Keratinocyte (primary cell): ENCODE data around the gene NRF1. TPM values are rescaled to one million over a fixed set of nuclear protein-coding genes. Genes with fewer than 3 reads are reported as not detected.

Source experiments
- DNase-seq: peaks from one replicate; pipeline ENCODE4 v3.0.0-alpha.2; 2011; ENCODE audit warnings: low read depth, missing footprints, low spot score
- FAIRE-seq: peaks from 2 replicates; lab custom pipeline; 2011; peaks lifted over from hg19 to GRCh38; lab: Jason Lieb, UNC
- H2AFZ ChIP-seq: 2 replicates; pipeline ENCODE4 v1.6.0; 2012; ENCODE audit warnings: low read length, control low read depth, inconsistent platforms; ENCODE audit not compliant: control insufficient read depth
- H3K27ac ChIP-seq: 2 replicates; pipeline ENCODE4 v1.5.1; 2011; ENCODE audit warnings: low read length; ENCODE audit not compliant: control insufficient read depth, insufficient read depth
- H3K27me3 ChIP-seq: 3 replicates; pipeline ENCODE4 v1.6.0; 2011; ENCODE audit warnings: low read length; ENCODE audit not compliant: control insufficient read depth, insufficient read depth; ENCODE audit errors: extremely low read depth
- H3K36me3 ChIP-seq, 2 experiments: 2 replicates in 1 of 2; 3 replicates in 1 of 2; pipeline ENCODE4 v1.5.1; 2011; ENCODE audit warnings: low read length in 2 of 2, mild to moderate bottlenecking in 1 of 2; ENCODE audit not compliant: control insufficient read depth in 2 of 2, insufficient read depth in 2 of 2; ENCODE audit errors: extremely low read depth in 1 of 2
- H3K4me1 ChIP-seq: 3 replicates; pipeline ENCODE4 v1.5.1; 2011; ENCODE audit warnings: low read length; ENCODE audit not compliant: control insufficient read depth, insufficient read depth; ENCODE audit errors: extremely low read depth
- H3K4me2 ChIP-seq: 3 replicates; pipeline ENCODE4 v1.6.0; 2011; ENCODE audit warnings: low read depth, low read length; ENCODE audit not compliant: control insufficient read depth, insufficient read depth; ENCODE audit errors: extremely low read depth
- H3K4me3 ChIP-seq, 3 experiments: fragments of 200-600 bp in 1 of 3; sonication (generic) in 1 of 3; 2 replicates in 2 of 3; 3 replicates in 1 of 3; pipeline ENCODE4 v1.5.1; 2011 to 2016; ENCODE audit warnings: low read length in 3 of 3, mild to moderate bottlenecking in 3 of 3, control low read depth in 2 of 3, inconsistent platforms in 1 of 3, low read depth in 1 of 3, mixed read lengths in 1 of 3, mixed run types in 1 of 3, moderate library complexity in 1 of 3; ENCODE audit not compliant: control insufficient read depth in 2 of 3, insufficient read depth in 2 of 3; ENCODE audit errors: extremely low read depth in 1 of 3
- H3K79me2 ChIP-seq: 2 replicates; pipeline ENCODE4 v1.6.0; 2012; ENCODE audit warnings: low read length; ENCODE audit not compliant: control insufficient read depth, insufficient read depth
- H3K9ac ChIP-seq: 3 replicates; pipeline ENCODE4 v1.6.0; 2011; ENCODE audit warnings: low read length; ENCODE audit not compliant: control insufficient read depth, insufficient read depth; ENCODE audit errors: extremely low read depth
- H3K9me1 ChIP-seq: 3 replicates; pipeline ENCODE4 v1.6.0; 2011; ENCODE audit warnings: low read length; ENCODE audit not compliant: control insufficient read depth, insufficient read depth; ENCODE audit errors: extremely low read depth
- H3K9me3 ChIP-seq: 2 replicates; pipeline ENCODE4 v1.5.1; 2012; ENCODE audit warnings: low read depth, low read length; ENCODE audit not compliant: control insufficient read depth
- H4K20me1 ChIP-seq: 3 replicates; pipeline ENCODE4 v1.6.0; 2011; ENCODE audit warnings: low read length; ENCODE audit not compliant: control insufficient read depth, insufficient read depth; ENCODE audit errors: extremely low read depth
- EZH2 ChIP-seq: IDR thresholded peaks from one replicate; pipeline ENCODE4 v1.6.1; 2012; ENCODE audit warnings: inconsistent platforms, mild to moderate bottlenecking, low read length, moderate library complexity
- dilution Hi-C: fragments of 300-500 bp; cut with MboI; formaldehyde crosslinking; loops from one replicate; pipeline ENCODE4 v1.7.0; 2020; ENCODE audit warnings: low sequenced_read_pairs; ENCODE audit not compliant: extremely low pct_ligation_motif_present
- polyA plus RNA-seq, 5 experiments: library from polyadenylated mRNA; depleted of rRNA in 3 of 5; stranded (reverse) in 3 of 5; stranded (forward) in 1 of 5; unstranded in 1 of 5; fragments of >200 nt; gene quantifications; 1 replicate in 1 of 5; 2 replicates in 3 of 5; 3 replicates in 1 of 5; pipeline versions ENCODE4 v1.2.1 to v1.2.3, GENCODE V29; 2011 to 2012; ENCODE audit warnings: missing spikeins in 2 of 5, low read depth in 1 of 5, low replicate concordance in 1 of 5
- TF ChIP-seq, protein P1 (sequence below), 3 experiments: IDR thresholded peaks in 1 of 3; conservative IDR thresholded peaks in 1 of 3; optimal IDR thresholded peaks in 1 of 3; 2 replicates in 2 of 3; 3 replicates in 1 of 3; pipeline versions ENCODE3 to v1.5.1; 2011; ENCODE audit warnings: low read length in 3 of 3, mild to moderate bottlenecking in 3 of 3, moderate library complexity in 2 of 3, control low read depth in 1 of 3, inconsistent platforms in 1 of 3; ENCODE audit not compliant: insufficient read depth in 2 of 3; ENCODE audit errors: extremely low read depth in 1 of 3

NRF1 gene
- polyA plus RNA-seq, 1 donor (not counting 4 experiments of a cell fraction or from before 2014, with no cell fraction given): 12.6 TPM

GRCh38 chr7:129789652-129790051, 178.1 kb downstream of the NRF1 start:
- no peak for DNase-seq
- no peaks in the 10 kb centered on the region for H3K9me3 ChIP-seq
- no peak overlapping the region for H3K27ac ChIP-seq
- no peaks in the 10 kb centered on the region for H3K36me3 ChIP-seq
- no peak for FAIRE-seq
- no peak overlapping the region for H2AFZ ChIP-seq
- no peaks in the 10 kb centered on the region for H3K79me2 ChIP-seq
- no peak overlapping the region for H3K9ac ChIP-seq
- H3K4me1 ChIP-seq: peaks cover 6% of the 10 kb centered on the region
- H4K20me1 ChIP-seq: no peaks in the 10 kb centered on the region
- TF ChIP-seq EZH2: no peak
- TF ChIP-seq, protein P1, sequence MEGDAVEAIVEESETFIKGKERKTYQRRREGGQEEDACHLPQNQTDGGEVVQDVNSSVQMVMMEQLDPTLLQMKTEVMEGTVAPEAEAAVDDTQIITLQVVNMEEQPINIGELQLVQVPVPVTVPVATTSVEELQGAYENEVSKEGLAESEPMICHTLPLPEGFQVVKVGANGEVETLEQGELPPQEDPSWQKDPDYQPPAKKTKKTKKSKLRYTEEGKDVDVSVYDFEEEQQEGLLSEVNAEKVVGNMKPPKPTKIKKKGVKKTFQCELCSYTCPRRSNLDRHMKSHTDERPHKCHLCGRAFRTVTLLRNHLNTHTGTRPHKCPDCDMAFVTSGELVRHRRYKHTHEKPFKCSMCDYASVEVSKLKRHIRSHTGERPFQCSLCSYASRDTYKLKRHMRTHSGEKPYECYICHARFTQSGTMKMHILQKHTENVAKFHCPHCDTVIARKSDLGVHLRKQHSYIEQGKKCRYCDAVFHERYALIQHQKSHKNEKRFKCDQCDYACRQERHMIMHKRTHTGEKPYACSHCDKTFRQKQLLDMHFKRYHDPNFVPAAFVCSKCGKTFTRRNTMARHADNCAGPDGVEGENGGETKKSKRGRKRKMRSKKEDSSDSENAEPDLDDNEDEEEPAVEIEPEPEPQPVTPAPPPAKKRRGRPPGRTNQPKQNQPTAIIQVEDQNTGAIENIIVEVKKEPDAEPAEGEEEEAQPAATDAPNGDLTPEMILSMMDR (optimal IDR thresholded peaks at IDR 0.05 in 1 of 3, IDR thresholded peaks at IDR 0.05 in 1 of 3, conservative IDR thresholded peaks at IDR 0.05 in 1 of 3; ENCODE audit: extremely low read depth in 1 of 3, insufficient read depth in 2 of 3, low read length in 3 of 3): no peak
- no peaks in the 10 kb centered on the region for H3K9me1 ChIP-seq
- no peak overlapping the region for H3K4me2 ChIP-seq
- peaks cover 34% of the 10 kb centered on the region for H3K27me3 ChIP-seq
- dilution Hi-C loops: no loop called here
- H3K4me3 ChIP-seq: no peak overlapping the region

DNA sequence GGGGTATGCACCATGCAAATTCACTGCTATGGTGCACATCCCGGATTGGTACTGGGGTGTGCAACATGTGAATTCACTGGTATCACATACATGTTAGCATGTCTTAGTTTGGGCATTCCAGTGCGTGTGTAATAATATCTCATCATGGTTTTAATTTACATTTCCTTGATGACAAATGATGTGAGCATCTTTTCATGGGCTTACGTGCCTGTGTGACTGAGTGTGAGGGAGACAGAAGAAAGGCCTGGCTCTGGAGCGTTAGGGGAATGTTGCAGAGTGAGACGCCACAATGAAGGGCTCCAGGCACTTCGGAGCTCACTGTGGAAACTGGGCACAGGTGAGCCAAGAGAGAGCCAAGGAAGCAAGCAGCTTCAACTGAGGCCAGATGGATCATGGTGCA, 178.6 kb downstream of the NRF1 start:
- no peaks in the 10 kb centered on the region for H3K9me1 ChIP-seq
- peaks cover 4% of the 10 kb centered on the region for H3K4me1 ChIP-seq
- DNase-seq (no peak), FAIRE-seq (no peak)
- dilution Hi-C loops: no loop called here
- H3K9ac ChIP-seq: no peak overlapping the region
- peaks cover 29% of the 10 kb centered on the region for H3K27me3 ChIP-seq
- no peaks in the 10 kb centered on the region for H3K36me3 ChIP-seq
- TF ChIP-seq, protein P1 (optimal IDR thresholded peaks at IDR 0.05 in 1 of 3, IDR thresholded peaks at IDR 0.05 in 1 of 3, conservative IDR thresholded peaks at IDR 0.05 in 1 of 3; ENCODE audit: extremely low read depth in 1 of 3, insufficient read depth in 2 of 3, low read length in 3 of 3): no peak
- TF ChIP-seq EZH2: no peak
- H3K9me3 ChIP-seq: no peaks in the 10 kb centered on the region
- no peak overlapping the region for H2AFZ ChIP-seq
- H3K4me2 ChIP-seq: no peak overlapping the region
- H3K79me2 ChIP-seq: no peaks in the 10 kb centered on the region
- no peak overlapping the region for H3K4me3 ChIP-seq
- no peak overlapping the region for H3K27ac ChIP-seq
- no peaks in the 10 kb centered on the region for H4K20me1 ChIP-seq
